GM15510 (cell line): ENCODE results near the gene TMEM151A.

Experiments used
- POLR2A ChIP-seq: IDR thresholded peaks from 3 replicates; pipeline ENCODE4 v1.6.1; 2011; ENCODE audit warnings: borderline replicate concordance; ENCODE audit not compliant: insufficient read length; ENCODE audit errors: extremely low read depth

The TMEM151A gene

GRCh38 chr11:66322732-66323427 lies 31.2 kb downstream of the TMEM151A start:
- no peak for TF ChIP-seq POLR2A

GRCh38 chr11:66323684-66324083 lies 32.0 kb downstream of the TMEM151A start:
- no peak for TF ChIP-seq POLR2A

GRCh38 chr11:66324664-66325063 lies 33.0 kb downstream of the TMEM151A start:
- no peak for TF ChIP-seq POLR2A

- TF ChIP-seq POLR2A: no peak
Observed at GRCh38 chr11:66325263-66325671, 33.6 kb downstream of the TMEM151A start.

GRCh38 chr11:66326261-66327111 lies 34.8 kb downstream of the TMEM151A start:
- TF ChIP-seq POLR2A: no peak

GRCh38 chr11:66327171-66328030 lies 35.7 kb downstream of the TMEM151A start:
- TF ChIP-seq POLR2A: no peak

GRCh38 chr11:66328031-66328301 lies 36.3 kb downstream of the TMEM151A start:
- TF ChIP-seq POLR2A: no peak

GRCh38 chr11:66328302-66329144 lies 36.8 kb downstream of the TMEM151A start:
- no peak for TF ChIP-seq POLR2A

- no peak for TF ChIP-seq POLR2A
Observed at GRCh38 chr11:66329165-66329673, 37.5 kb downstream of the TMEM151A start.

- no peak for TF ChIP-seq POLR2A
Observed at GRCh38 chr11:66330931-66331330, 39.2 kb downstream of the TMEM151A start.

GRCh38 chr11:66331542-66332370 lies 40.1 kb downstream of the TMEM151A start:
- TF ChIP-seq POLR2A: no peak

GRCh38 chr11:66332371-66333219 lies 40.9 kb downstream of the TMEM151A start:
- no peak for TF ChIP-seq POLR2A
